Dorsolateral prefrontal cortex (tissue), 118 donors: ENCODE results near the gene TRIM40. TPM values are rescaled to one million over a fixed set of nuclear protein-coding genes. Genes with fewer than 3 reads are reported as not detected.

ENCODE experiments used
- total RNA-seq, 120 experiments: library from RNA; stranded (reverse); gene quantifications; one replicate each; pipeline versions ENCODE4 v1.2.3 to v1.2.4, GENCODE V29; 2022

TRIM40 gene
- total RNA-seq, 120 experiments from 2014 or later = not detected

Other genes starting within 250 kb of the TRIM40 start
- 100 to 1,000 TPM in 84 of 120 experiments, 10 to 100 TPM in 36; 40.9 to 370 (median 124) TPM for gene HLA-A, start 193.6 kb upstream of the TRIM40 start, total RNA-seq
- gene POLR1H, start 74.9 kb upstream of the TRIM40 start, total RNA-seq = 10 to 100 TPM in 54 of 120 experiments, 1 to 10 TPM in 66; 4.4 to 22.2 (median 9.5) TPM
- 10 to 100 TPM; 44.4 to 86.3 (median 63.9) TPM for gene PPP1R11, start 68.9 kb upstream of the TRIM40 start, total RNA-seq
- under 1 TPM in 7 of 120 experiments, not detected in 113; 0.23 to 0.49 (median 0.26) TPM for gene RNF39, start 60.4 kb upstream of the TRIM40 start, total RNA-seq
- gene TRIM31, start 23.1 kb upstream of the TRIM40 start, total RNA-seq = not detected
- gene TRIM10, start 25.1 kb downstream of the TRIM40 start, total RNA-seq = under 1 TPM in 5 of 120 experiments, not detected in 115; 0.15 to 0.22 (median 0.18) TPM
- not detected for gene TRIM15, start 27.4 kb downstream of the TRIM40 start, total RNA-seq
- gene TRIM26, start 77.3 kb downstream of the TRIM40 start, total RNA-seq = 10 to 100 TPM; 22.4 to 51.1 (median 31.6) TPM
- 10 to 100 TPM in 89 of 120 experiments, 1 to 10 TPM in 31; 6.8 to 16.8 (median 11.0) TPM for gene TRIM39, start 190.8 kb downstream of the TRIM40 start, total RNA-seq
- gene RPP21, start 209.0 kb downstream of the TRIM40 start, total RNA-seq = 10 to 100 TPM; 25.5 to 57.1 (median 41.0) TPM